HEK293T (cell line): Measurements from ENCODE around the gene TPSAB1.
"Not testable (repeated sequence)": the region's sequence is repeated elsewhere in the genome, so short reads cannot be mapped to it uniquely, and the experiment has no call there.

Experiments used
- CTCF ChIA-PET: fragments of 350-600 bp; formaldehyde crosslinking; extraction: SDS; loops from one replicate; lab custom pipeline; 2021; ENCODE audit warnings: antibody characterized with exemption, inconsistent platforms; lab: Yijun Ruan, JAX
- POLR2A ChIA-PET: fragments of 350-600 bp; formaldehyde crosslinking; extraction: SDS; loops from one replicate; lab custom pipeline; 2020; ENCODE audit warnings: antibody characterized with exemption, inconsistent platforms; lab: Yijun Ruan, JAX
- DNase-seq: peaks from one replicate; pipeline ENCODE4 v3.0.0; 2012; ENCODE audit warnings: mixed read lengths; ENCODE audit errors: extremely low spot score
- ARNT ChIP-seq: fragments of 450-650 bp; IDR thresholded peaks from 2 replicates; pipeline ENCODE4 v1.6.1; 2017; ENCODE audit warnings: mild to moderate bottlenecking
- BHLHE40 ChIP-seq: fragments of 450-650 bp; IDR thresholded peaks from 2 replicates; pipeline ENCODE4 v1.6.1; 2016; ENCODE audit warnings: mild to moderate bottlenecking, moderate library complexity, borderline replicate concordance
- ELF4 ChIP-seq: fragments of 450-650 bp; IDR thresholded peaks from 2 replicates; pipeline ENCODE4 v1.6.1; 2017; ENCODE audit warnings: antibody characterized with exemption
- FOXA1 ChIP-seq: fragments of 450-650 bp; IDR thresholded peaks from 2 replicates; pipeline ENCODE4 v1.6.1; 2016; ENCODE audit warnings: mild to moderate bottlenecking
- FOXK2 ChIP-seq: fragments of 450-650 bp; IDR thresholded peaks from 2 replicates; pipeline ENCODE4 v1.6.1; 2016; ENCODE audit warnings: mild to moderate bottlenecking
- FOXM1 ChIP-seq: fragments of 450-650 bp; IDR thresholded peaks from 2 replicates; pipeline ENCODE4 v1.6.1; 2017; ENCODE audit warnings: mild to moderate bottlenecking, borderline replicate concordance
- HDGF ChIP-seq: fragments of 450-650 bp; IDR thresholded peaks from 2 replicates; pipeline ENCODE4 v1.6.1; 2017; ENCODE audit warnings: antibody characterized with exemption, borderline replicate concordance
- L3MBTL2 ChIP-seq: fragments of 450-650 bp; conservative IDR thresholded peaks from 2 replicates; pipeline ENCODE4 v1.6.1; 2016; ENCODE audit warnings: mild to moderate bottlenecking
- LEF1 ChIP-seq: fragments of 450-650 bp; IDR thresholded peaks from 2 replicates; pipeline ENCODE4 v1.6.1; 2017; ENCODE audit warnings: mild to moderate bottlenecking, borderline replicate concordance
- NFRKB ChIP-seq: fragments of 450-650 bp; IDR thresholded peaks from 2 replicates; pipeline ENCODE4 v1.6.1; 2016; ENCODE audit warnings: mild to moderate bottlenecking, moderate library complexity
- SP1 ChIP-seq: fragments of 450-650 bp; IDR thresholded peaks from 2 replicates; pipeline ENCODE4 v1.6.1; 2017
- SUZ12 ChIP-seq: fragments of 450-650 bp; IDR thresholded peaks from 2 replicates; pipeline ENCODE4 v1.6.1; 2016; ENCODE audit warnings: mild to moderate bottlenecking
- TARDBP ChIP-seq: fragments of 450-650 bp; IDR thresholded peaks from 2 replicates; pipeline ENCODE4 v1.6.1; 2016
- ZNF384 ChIP-seq: fragments of 450-650 bp; IDR thresholded peaks from 2 replicates; pipeline ENCODE4 v1.6.1; 2016
- TF ChIP-seq, protein P1 (sequence below): fragments of 450-650 bp; IDR thresholded peaks from 2 replicates; pipeline ENCODE4 v1.6.1; 2016

TPSAB1 gene

DNA sequence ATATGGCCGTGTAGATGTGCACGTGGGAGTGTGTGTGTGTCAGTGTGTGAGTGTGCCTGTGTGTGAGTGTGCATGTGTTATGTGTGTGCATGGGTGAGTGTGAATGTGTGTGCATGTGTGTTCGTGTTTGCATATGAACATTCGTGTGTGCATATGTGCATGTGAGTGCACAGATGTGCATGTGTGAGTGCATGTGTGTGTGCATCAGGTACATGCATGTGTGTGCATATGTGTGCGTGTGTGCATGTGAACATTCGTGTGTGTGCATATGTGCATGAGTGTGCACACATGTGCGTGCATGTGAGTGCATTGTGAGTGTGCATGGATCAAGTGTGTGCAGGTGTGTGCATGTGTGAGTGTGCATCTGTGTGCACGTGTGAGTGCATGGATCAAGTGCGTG lies 2.5 kb upstream of the TPSAB1 start:
- TF ChIP-seq FOXK2 (no peak), FOXA1 (no peak), SUZ12 (no peak), ARNT (no peak), NFRKB (no peak), ELF4 (no peak), SP1 (no peak), FOXM1 (no peak), BHLHE40 (no peak), LEF1 (no peak)
- TF ChIP-seq, protein P1, sequence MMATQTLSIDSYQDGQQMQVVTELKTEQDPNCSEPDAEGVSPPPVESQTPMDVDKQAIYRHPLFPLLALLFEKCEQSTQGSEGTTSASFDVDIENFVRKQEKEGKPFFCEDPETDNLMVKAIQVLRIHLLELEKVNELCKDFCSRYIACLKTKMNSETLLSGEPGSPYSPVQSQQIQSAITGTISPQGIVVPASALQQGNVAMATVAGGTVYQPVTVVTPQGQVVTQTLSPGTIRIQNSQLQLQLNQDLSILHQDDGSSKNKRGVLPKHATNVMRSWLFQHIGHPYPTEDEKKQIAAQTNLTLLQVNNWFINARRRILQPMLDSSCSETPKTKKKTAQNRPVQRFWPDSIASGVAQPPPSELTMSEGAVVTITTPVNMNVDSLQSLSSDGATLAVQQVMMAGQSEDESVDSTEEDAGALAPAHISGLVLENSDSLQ: no peak
- DNase-seq: no peak
- POLR2A ChIA-PET: no interaction called here
- CTCF ChIA-PET: no interaction called here

DNA sequence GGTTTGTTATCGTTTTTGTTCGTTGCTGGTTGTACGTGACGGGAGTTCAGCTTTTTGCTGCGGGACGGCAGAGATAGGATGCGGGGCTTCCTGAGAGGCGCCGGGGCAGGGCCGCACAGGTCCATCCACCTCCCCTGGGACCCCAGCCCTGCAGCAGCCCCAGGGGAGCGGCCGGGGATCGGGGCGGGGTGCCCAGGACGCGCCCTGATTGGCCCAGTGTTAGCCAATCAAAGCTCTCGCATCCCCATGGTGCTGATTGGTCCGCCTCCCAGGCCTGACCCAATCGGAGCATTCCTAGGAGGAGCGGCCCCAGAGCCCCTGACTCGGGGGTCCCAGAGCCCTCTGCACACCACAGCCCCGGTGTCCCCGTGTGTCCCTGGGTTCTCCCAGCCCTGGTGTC lies 1.6 kb upstream of the TPSAB1 start:
- POLR2A ChIA-PET: not testable (repeated sequence)

DNA sequence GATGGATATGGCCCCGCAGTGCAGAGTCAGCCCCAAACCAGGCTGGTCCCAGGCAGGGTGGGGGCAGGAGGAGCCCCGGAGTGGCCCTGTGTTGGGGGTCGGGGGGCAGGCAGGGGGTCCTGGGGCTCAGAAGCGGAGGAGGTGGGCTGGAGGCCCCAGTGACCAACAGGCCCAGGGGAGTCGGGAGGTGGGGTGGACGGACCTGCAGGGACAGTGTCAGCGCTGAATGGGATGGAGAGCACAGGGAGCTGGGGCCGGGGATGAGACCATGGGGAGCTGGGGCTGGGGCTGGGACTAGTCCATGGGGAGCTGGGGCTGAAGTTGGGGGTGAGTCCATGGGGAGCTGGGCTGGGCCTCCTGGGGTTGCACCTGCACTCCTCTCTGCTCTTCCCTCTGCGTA lies 930 bp upstream of the TPSAB1 start:
- CTCF ChIA-PET, POLR2A ChIA-PET: not testable (repeated sequence)

More for the DNA sequence above, 1.6 kb upstream of the TPSAB1 start:
- CTCF ChIA-PET, DNase-seq: not testable (repeated sequence)

DNA sequence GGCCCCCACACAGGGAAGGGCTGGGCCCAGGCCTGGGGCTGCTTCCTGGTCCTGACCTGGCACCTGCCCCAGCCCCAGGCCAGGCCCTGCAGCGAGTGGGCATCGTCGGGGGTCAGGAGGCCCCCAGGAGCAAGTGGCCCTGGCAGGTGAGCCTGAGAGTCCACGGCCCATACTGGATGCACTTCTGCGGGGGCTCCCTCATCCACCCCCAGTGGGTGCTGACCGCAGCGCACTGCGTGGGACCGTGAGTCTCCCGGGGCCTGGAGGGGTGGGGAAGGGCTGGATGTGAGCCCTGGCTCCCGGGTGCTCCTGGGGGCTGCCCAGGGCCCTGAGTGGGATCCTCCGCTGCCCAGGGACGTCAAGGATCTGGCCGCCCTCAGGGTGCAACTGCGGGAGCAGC lies 576 bp downstream of the TPSAB1 start:
- DNase-seq, CTCF ChIA-PET, POLR2A ChIA-PET: not testable (repeated sequence)

More for the DNA sequence above, 930 bp upstream of the TPSAB1 start:
- not testable (repeated sequence) for DNase-seq

DNA sequence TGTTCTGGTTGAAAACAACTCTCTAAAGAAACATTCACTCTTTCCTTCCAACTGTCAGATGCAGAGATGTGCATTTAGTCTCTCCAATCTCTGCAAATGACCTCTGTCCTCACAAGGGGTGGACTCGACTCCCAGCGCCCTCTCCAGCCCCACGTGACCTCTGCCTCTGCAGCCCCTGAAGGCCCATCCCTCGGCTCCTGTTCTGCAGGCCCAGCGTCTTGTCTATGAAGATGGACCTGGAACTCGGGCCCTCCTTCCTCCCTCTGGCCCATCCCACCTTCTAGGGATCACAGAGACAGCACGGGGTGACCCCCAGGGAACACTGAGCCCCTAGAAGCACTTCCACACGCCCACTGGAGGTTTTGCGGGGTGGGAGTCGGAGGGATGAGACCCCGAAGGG lies 2.9 kb downstream of the TPSAB1 start:
- DNase-seq, POLR2A ChIA-PET, CTCF ChIA-PET: not testable (repeated sequence)

DNA sequence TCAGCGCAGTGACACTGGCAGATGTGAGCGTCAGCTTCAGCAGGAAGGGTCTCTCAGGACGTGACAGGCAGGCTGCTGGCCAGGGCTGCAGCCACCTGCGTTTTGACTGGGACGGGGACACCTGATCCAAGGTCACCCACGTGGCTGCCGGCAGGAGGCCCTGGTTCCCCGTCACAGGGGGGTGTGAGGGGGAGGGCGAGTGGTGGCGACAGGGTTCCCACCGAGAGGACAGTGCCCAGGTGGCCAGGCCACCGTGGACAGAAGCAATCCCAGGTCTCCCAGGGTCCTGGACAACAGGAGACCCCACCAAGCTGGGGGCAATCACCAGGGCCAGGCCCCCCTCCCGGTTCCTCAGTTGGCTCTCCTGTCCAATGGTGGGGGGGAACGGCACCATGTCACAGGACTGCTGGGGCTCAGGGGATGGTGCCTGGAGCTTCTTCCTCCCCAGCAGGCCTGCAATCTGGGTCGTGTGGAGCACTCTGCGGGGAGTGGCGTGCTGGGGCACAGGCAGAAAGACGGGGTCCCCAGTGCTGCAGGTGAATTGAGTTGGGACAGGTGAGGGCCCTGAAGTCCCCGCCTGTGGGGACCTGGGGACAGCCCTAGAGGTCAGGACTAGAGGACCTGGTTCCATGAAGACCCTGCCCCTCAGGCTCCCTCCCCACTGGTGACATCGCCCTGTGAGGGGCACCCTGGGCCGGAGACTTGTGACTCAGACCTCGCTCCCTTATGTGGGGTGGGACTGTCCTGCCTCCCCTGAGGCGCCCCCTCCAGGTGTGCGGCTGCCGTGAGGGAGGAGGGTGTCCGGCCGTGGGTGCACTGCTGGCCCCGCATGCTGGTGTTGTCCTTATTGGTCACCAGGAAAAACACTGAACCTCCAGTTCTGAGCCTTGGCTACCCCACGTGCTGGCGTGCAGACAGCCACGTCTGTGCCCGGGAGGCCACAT lies 3.7 kb downstream of the TPSAB1 start:
- POLR2A ChIA-PET, CTCF ChIA-PET, DNase-seq: not testable (repeated sequence)

DNA sequence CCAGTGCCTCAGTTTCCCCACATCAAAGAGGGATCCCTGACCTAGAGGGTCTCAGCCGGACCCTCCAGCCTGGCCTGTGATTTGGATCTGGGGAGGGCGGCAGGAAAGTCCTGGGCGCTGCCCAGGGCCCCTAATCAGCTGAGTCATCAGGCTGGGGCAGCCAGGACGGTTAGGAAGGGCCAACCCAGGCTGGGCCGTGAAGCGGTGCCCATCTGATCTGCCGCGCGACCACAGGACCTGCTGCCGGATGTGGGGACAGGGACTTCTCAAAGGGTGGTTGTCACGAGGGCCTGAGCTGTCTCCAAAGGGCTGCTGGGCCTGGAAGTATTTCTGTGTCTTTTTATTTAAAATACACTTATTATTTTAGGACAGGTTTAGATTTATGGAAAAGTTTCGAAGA lies 4.4 kb downstream of the TPSAB1 start:
- TF ChIP-seq BHLHE40: no peak
- no peak for TF ChIP-seq ELF4
- TF ChIP-seq L3MBTL2: no peak
- no peak for TF ChIP-seq HDGF
- CTCF ChIA-PET: no interaction called here
- no peak for DNase-seq
- POLR2A ChIA-PET: no interaction called here

DNA sequence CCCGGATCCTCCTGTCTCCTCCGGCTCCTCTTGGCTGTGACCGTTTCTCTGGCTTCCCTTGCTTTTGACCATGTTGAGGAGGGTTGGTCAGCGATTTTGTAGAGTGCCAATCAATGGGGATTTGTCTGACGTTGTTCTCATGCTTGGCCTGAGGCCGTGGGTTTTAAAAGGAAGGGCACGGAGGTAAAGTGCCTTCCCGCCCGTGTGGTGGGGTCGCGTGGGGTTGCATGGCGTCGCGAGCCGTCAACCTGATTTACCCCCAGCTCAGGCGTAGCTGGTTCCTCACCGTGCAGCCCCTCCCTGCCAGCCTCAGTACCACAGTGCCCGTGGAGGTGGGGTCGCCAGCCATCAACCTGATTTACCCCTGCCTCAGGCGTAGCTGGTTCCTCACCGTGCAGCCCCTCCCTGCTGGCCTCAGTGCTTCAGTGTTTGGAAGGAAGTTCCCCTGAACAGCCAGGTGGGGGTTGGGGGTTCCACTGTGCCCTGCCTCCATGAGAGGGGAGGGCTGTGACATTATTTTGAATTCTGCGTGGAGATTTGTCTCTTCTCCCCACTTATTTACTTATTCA lies 5.0 kb downstream of the TPSAB1 start:
- DNase-seq: no peak
- ChIA-PET CTCF (no interaction called here), POLR2A (no interaction called here)
- TF ChIP-seq ZNF384 (no peak), LEF1 (no peak), ARNT (no peak), TARDBP (no peak), BHLHE40 (no peak), SP1 (no peak), NFRKB (no peak), SUZ12 (no peak), FOXM1 (no peak), FOXK2 (no peak), ELF4 (no peak)
- TF ChIP-seq, protein P1: no peak

DNA sequence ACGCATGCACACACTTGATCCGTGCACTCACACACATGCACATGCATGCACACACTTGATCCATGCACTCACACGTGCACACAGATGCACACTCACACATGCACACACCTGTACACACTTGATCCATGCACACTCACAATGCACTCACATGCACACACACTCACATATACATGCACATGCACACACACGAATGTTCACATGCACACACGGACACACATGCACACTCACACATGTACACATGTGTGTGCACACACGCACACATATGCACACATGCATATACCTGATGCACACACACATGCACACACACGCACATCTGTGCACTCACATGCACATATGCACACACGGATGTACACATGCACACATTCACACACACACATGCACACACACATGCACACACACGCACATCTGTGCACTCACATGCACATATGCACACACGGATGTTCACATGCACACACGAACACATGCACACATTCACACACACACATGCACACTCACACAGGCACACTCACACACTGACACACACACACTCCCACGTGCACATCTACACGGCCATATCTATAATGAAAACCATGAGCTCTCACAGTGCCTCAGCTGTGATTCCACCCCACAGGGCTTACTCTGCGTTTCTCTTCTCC lies 7.5 kb downstream of the TPSAB1 start:
- POLR2A ChIA-PET, DNase-seq, CTCF ChIA-PET: not testable (repeated sequence)

DNA sequence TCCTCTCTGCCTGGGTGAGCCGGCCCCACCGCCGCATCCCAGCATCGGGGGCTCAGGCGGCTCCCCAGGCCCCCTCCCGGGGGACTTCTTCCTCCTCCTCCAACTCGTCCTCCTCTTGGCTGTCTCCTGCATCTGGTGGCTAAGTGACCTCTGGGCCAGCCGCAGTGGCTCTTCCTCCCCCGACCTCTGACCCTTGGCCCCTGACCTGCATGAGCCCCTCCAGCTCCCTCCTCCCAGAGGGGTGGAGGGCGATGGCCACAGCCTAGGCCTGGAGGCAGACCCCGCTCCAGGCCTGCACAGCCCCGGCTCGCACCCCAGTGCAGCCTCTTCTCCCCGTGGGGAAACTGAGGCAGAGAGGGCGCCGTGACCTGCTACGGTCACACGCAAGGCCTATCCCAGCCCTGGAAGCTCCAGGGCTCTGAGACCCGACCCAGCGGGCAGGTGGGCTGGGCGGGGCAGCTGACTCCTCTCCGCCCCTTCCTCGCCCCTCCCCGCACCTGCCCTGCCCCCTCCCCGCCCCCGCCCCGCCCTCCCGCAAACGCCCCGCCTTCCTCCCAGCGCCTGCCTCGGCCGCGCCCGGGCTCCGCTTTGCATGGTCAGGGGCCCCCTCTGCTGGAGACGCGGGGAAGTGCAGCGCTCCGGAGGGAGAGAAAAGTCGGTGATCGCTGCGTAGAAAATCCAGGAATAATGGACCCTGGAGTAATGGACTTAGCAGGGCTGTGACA lies 8.7 kb downstream of the TPSAB1 start:
- DNase-seq, CTCF ChIA-PET, POLR2A ChIA-PET: not testable (repeated sequence)

DNA sequence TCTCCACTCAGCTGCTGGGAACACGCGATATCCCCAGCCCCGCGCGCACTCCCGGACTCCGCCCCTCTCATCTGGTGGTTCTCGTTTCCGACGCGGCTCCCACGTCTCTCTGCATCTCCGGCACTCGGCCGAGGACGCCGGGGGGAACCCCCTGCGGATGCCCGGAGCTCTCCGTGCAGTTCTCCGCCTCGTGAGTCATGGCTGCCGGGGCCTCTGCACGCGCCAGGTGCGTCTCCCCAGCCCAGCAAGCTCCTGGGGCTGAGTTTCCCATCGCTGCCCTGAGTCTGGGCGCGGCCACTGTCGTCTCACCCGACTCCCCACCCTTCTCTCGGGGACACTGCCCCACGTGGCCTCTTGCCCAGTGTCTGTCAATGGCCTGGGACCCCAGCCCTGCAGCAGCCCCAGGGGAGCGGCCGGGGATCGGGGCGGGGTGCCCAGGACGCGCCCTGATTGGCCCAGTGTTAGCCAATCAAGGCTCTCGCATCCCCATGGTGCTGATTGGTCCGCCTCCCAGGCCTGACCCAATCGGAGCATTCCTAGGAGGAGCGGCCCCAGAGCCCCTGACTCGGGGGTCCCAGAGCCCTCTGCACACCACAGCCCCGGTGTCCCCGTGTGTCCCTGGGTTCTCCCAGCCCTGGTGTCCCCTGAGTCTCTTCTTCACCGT lies 13.3 kb downstream of the TPSAB1 start:
- DNase-seq, CTCF ChIA-PET, POLR2A ChIA-PET: not testable (repeated sequence)

DNA sequence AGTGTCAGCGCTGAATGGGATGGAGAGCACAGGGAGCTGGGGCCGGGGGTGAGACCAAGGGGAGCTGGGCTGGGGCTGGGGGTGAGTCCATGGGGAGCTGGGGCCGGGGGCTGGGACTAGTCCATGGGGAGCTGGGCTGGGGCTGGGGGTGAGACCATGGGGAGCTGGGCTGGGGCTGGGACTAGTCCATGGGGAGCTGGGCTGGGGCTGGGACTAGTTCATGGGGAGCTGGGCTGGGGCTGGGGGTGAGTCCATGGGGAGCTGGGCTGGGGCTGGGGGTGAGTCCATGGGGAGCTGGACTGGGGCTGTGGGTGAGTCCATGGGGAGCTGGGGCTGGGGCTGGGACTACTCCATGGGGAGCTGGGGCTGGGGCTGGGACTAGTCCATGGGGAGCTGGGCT lies 14.3 kb downstream of the TPSAB1 start:
- CTCF ChIA-PET, POLR2A ChIA-PET, DNase-seq: not testable (repeated sequence)
